GM18858 (cell line): ENCODE measurements around the gene TMPRSS7.

Experiments used
- ATAC-seq: cut with Tn5 transposase; IDR thresholded peaks from one replicate; pipeline ENCODE4 v1.9.1; 2021; ENCODE audit not compliant: unreplicated experiment

TMPRSS7 gene, protein sequence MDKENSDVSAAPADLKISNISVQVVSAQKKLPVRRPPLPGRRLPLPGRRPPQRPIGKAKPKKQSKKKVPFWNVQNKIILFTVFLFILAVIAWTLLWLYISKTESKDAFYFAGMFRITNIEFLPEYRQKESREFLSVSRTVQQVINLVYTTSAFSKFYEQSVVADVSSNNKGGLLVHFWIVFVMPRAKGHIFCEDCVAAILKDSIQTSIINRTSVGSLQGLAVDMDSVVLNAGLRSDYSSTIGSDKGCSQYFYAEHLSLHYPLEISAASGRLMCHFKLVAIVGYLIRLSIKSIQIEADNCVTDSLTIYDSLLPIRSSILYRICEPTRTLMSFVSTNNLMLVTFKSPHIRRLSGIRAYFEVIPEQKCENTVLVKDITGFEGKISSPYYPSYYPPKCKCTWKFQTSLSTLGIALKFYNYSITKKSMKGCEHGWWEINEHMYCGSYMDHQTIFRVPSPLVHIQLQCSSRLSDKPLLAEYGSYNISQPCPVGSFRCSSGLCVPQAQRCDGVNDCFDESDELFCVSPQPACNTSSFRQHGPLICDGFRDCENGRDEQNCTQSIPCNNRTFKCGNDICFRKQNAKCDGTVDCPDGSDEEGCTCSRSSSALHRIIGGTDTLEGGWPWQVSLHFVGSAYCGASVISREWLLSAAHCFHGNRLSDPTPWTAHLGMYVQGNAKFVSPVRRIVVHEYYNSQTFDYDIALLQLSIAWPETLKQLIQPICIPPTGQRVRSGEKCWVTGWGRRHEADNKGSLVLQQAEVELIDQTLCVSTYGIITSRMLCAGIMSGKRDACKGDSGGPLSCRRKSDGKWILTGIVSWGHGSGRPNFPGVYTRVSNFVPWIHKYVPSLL

DNA sequence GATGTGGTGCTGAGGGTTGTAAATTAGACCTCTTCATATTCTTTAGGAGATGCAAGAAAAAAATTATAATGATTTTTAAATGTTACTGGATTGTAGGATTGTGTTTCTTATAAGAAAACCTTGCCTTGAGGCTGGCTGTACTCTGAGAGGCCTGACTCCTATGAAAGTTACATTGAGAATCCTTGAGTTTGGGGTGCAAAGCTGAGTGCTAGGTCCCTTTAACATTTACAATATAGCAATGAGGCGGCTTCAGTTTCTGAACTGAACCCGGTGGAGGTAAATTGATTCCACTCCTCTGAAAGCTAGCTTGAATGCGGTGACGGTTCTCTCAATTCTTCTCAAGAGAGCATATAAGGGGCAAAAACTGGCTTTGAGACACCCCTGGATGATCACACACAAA lies at the start of gene TMPRSS7:
Gene TMPRSS7 (plus strand): TSS at position 301 of the 400 bp plus-strand sequence. CDS start 110 bp downstream, outside the sequence.
- no peak for ATAC-seq

DNA sequence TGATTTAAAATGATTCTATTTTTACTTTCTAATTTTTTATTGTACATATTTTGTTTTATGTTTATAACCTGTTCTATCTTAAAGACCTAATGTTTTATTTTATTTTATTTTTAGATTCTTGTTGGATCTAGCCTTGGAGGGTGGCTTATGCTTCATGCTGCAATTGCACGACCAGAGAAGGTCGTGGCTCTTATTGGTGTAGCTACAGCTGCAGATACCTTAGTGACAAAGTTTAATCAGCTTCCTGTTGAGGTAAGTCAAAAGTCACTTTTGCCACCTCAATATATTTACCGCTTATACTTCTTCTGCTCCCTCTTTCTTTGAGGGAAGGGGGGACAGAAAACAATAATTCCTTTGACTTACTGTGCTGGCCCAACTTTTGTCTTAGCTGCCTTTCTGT lies 47.7 kb upstream of the TMPRSS7 start:
- ATAC-seq = no peak

DNA sequence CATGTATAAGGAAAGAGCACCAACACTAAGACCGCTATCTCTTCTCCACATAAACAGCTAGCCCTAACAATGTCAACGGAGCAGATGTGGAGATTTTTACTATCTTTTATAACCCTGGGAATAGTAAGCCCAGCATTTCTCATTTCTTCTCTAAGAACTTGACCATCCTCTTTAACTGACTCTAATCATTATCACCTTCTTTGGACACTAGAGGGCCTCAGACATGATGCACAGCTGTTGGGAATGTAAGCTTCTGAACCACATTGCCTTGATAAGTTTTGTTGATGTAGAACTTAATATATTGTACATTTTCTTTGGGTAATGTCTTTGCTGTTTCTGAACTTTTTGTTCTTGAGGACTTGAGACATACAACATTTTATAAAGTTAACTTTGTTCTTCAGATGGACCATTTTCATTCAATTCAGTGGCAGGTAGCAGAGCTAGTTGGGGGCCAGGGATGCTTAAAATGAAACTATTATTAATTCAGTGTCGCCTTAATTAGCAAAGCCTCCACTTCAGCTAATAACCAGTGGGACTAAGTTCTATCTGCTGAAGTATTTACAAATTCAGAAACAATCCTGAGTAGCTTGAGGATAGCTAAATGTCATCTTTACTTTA lies 45.4 kb upstream of the TMPRSS7 start:
- ATAC-seq = peak; percentile 90

DNA sequence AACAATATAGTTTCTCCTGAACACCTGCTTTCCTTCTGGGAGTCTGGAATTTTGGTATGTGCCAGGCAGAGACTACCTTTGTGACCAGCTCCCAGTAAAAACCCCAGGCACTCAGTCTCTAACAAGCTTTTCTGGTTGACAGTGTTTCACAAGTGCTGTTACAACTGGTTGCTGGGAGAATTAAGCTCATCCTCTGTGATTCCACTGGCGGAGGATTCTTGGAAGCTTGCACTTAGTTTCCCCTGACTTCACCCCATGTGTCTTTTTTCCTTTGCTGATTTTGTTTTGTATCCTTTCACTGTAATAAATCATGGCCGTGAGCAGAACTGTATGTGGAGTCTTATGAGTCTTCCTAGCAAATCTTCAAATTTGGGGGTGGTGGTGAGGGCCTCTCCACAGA lies 41.5 kb upstream of the TMPRSS7 start:
- no peak for ATAC-seq

DNA sequence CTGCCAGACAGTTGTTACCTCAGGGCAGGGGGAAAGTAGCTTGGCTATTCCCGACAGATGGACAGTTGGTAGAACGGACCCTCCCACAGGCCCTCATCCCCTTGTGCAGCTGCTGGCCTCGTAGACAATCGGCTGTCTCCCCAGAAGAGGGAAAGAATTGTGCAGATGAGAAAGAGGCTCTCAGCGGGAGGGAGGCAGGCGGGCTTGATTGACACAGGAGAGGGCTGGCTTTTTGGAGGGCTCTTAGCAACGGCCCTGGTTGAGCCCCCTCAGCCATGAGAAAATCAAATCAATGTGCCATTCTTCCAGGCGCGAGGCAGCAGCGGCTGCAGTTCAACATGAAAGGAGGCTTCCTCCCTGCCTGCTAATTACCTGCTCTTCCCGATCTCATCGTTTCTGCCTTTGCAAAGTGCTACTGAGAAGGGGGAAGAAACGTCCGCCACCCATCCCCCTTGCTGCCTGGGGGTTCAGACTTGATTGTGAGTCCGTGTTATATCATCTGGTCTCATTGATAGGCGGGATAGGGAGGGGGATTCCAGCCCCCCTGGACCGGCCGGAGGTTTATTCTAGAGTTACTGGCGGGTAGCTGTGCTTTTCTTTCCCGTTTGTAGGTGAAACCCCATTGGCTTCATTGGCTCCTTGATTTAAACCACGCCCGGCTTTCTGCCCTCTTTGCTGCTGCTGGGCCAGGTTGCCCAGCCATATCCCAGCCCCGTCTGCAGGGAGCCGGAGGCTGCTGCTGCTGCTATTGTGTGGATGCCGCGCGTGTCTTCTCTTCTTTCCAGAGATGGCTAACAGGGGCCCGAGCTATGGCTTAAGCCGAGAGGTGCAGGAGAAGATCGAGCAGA lies 35.7 kb upstream of the TMPRSS7 start, which contains the start of gene TAGLN3:
Gene TAGLN3 (plus strand): TSS at position 287 of the 848 bp plus-strand sequence. CDS start 501 bp downstream, at position 788.
- ATAC-seq = peak; percentile 37

DNA sequence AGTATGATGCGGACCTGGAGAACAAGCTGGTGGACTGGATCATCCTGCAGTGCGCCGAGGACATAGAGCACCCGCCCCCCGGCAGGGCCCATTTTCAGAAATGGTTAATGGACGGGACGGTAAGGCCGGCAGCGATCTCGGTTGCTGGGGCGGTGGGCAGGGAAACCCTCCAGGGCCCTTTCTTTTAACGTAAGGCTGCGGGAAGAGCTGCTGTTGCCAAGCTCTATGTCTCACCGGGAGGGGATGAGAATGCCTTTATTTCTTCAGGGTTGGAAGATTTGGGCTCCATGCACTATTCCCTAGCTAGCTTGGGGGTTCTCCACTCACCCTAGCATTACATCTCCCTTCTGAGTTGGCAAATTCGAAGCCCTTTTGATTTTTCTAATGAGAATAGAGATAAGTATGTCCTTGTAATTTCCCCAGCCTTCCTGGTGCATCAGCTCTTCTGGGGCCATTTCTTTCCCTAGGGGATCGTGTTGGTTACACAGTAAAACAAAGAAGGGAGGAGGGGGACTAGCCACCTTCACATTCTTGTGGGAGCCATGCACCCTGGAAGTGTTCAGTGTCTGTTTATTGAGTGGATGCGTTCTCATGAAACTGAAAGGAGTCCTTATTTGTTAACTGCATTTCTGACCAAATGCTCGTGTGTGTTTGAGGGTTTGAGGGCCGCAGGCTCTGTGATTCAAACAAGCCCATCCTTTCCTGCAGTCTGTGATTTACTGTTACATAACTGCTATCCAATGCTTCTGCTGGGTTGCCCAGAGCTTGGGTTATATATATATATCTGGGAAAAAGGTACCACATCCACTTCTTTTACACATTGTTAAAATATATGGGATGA lies 34.8 kb upstream of the TMPRSS7 start:
- no peak for ATAC-seq

DNA sequence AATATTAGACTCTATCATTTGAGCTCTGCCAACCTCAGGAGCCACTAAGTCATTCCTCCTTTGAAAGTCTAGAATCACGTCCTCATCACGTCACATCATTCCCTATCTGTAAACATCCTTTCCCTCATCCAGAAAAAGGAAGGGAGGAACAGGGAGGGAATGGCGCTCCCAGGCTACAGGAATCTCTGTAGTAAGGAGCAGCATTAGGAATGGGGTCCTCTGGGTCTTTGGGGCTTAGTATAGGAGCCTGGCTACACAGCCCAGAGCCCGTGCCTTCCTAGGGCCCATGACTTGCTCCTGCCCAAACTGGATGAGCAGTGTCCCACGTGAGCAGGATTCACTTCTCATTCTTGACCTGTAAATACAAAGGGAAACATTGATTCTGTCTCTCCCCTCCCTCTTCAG lies 34.2 kb upstream of the TMPRSS7 start:
- ATAC-seq = no peak

DNA sequence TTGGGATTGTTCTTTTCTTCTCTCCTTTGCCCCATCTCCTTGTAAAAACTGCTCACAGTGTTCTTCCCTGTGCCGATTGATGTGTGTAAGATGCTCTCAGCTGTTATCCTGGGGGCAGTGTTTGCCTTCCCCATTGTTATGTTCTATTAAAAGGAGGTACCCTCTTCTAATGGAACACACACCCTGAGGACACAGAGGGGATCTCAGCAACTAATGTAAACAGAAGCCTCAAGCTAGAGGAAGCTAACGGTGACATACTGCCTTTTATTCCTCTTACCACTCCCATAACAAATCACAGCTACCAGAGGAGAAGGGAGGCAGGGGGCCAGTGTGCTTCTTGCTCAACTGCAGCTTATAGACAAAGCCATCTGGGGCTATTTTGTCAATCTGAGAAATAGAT lies 33.6 kb upstream of the TMPRSS7 start:
- ATAC-seq = no peak

DNA sequence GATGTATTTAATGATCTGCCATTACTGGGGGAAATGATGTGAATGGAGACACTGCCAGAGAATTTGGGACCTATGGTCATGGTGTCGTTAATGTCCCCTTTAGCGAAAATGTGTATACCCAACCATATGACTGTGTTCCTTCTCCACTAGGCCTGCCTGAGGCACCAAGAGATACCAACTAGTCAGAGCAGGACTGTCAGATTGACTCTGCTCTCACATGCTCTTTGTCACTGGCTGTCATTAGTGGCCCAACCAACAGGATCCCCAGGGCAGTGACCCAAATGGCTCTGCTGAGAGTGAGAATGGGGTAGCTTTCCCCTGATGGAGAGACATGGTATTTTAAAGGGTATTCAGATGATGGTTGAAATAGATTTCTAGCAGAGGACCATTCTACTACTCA lies 33.0 kb upstream of the TMPRSS7 start:
- ATAC-seq = no peak

DNA sequence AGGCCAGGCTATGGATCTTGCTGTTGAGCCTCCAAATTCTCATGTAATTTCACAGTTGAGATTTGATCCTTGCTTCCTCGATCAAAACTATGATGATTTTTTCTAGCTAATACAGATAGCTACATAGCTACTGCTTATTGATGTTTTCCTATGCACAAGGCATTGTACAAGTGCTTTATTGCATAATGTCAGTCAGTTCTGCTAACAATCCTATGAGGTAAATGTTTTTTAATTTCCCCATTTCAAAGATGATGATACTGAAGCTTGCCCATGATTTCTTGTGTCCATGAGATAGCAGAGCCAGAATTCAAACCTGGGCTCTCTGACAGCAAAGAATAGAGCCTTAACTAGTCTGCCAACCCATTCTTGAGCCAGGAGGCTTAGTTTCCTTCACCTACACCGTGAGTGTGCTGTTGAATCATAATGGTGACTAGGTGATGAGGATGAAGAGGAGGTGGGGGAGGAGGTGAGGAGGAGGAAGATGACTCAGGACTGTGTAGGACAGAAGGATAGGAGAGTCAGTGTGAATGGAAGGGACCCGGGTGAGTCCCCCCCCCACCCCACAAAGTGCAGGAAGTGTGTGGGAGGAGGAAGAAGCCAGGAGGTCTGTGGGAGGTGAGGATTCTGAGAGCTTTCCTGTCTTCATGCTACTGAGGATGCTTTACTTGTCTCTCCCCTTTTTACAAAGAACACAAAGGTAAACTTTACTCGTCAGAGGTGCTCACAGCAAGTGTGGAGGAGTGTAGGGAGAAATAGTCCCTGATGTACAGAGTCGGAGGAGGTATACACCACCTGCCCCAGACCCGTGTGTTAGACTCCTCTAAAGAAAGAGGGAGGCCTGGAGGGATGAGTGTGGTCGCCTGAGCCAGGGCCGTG lies 32.2 kb upstream of the TMPRSS7 start:
- no peak for ATAC-seq

DNA sequence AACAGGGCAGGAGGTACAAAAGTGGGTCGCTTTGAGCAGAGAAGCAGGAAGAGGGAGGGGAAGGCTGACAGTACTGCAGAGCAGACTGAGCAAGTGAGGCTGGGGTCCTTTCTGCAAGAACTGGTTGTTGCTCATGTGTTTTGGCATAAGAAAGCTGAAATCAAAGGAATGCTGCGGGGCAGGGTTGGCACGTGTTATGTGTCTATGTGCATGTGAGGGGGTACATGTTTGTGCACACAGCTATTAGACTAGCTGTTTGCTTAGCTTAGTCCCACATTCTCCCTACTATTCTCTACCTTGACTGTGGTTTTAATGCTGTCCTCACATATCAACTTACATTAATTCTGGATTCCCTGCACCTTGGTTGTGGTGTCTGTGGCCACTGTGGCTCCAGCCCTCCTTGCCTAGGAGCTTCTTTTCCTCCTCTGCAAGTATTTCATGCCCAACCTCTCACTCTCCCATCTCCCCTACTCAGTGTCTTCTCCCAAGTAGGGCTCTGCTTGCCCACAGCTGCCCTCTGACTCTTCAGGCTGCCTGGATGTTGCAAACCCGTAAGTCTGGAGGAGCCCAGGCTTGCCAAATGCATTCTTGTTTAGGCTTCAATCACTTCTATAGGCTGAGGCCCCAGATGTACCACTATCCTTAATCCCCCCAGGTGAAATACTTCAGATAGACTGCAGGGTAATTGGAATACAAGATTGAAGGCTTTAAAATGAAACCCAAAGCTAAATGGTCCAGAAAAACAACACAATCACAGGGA lies 31.0 kb upstream of the TMPRSS7 start:
- no peak for ATAC-seq

DNA sequence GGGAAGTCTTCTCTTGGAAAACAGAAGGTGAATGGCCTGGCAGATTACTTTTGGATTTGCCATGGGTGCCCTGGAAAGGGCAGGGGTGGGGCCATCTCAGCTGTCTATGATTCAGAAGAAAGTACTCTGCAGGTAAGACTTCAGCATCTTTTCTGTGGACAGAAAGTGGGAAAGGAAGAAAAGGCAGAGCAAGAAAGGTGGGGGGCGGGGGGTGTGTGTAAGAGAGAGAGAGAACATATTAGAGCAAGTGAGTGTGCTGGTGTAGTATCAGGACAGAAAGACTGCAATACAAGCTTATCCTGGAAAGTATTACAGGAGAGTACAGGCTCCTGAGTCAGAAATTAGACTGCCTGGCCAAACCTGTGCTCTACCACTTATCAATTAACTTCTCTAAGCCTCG lies 30.3 kb upstream of the TMPRSS7 start:
- no peak for ATAC-seq

DNA sequence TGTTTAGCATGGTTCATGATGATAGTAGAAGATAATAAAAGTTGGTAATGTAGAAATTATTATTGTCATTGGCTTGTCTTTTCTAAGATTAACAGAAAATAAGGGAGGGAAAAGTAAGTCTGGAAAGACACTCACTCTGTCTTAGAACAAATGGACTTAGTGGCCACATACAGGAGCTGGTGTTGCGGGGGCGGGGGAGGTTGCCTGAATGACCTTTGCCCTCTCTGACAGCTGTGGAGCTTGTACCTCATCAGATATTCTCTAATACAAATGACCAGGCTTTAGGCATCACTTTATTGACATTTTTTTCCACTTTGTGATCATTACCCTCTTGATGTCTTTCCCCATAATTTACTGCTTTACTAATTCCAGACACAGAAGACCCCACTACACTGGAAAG lies 29.9 kb upstream of the TMPRSS7 start:
- no peak for ATAC-seq

DNA sequence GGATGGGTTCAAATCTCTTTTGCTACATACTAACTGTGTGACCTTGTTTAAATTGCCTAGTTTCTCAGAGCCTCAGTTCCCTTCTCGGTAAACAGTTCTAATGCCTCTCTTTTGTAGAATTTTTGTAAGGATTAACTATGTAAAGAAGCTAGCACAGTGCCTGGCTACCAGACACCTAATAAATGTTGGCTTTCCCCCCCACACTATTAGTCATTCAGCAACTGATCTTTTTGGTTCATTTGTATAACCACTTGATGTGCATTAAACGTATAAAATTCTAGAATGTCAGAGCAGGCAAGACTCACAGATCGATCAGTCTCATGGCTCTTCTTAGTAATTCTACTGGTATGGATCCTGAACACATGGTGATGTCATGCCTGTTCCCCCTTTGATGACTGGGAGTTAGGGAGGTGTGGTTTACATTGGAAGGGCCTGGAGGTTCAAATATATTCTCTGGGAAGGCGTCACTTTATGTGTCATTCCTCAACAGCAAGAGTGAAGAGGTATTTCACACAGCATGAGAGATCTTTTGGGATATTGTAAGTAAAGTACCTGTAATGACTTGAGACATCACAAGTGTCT lies 29.4 kb upstream of the TMPRSS7 start:
- ATAC-seq = no peak

DNA sequence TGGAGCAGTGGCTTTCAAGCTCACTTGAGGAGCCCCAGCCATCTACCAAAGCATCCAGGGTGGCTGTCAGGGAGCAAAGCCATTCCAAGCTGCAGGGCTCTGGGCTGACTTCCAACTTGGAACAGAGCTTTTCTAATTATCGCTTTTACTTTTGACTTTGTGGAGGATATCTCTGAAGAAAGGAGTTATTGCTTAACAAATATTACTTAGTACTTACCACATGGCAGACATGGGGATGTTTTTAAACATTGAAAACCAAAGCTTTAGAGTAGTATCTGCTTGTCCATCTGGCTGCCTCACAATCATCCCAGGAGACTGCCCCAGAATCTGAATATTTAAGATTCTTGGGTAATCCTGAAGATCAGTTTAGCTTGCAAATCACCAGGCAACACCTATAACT lies 26.9 kb upstream of the TMPRSS7 start:
- ATAC-seq = no peak

DNA sequence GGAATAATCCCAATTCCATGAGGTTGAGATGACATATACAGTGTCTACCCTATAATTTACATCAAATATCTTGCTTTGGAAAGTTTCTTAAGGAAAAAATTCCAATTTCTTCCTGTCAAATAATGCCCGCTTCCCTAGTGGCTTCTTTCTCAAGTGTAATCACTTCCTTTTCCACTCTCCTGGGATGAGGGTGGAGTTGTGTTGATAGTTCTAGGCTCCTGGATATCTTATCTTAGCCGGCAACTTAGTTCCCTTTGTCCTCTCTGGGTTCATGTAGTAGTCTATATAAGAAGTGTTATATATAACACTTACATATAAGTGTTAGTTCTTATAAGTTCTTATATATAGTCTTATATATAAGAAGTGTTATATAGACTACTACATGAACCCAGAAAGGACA lies 24.9 kb upstream of the TMPRSS7 start:
- no peak for ATAC-seq

DNA sequence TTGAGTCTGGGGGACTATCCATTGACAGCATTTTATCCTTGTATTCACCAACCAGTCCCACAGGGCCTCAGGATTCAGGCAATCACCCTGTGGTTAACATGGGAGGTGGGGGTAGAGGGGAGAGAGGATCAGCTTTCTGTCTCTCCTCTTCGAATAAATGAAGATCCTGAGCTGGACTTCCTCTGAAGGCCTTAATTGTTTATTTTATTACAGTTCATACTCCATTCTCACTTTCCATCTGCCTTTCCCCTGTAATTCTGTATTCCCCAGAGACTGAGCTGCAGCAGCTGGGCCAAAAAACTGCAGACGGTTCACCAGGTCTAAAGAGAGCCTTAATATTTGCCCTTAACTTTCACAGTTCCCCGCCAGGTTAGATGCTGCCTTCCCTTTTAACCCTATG lies 23.9 kb upstream of the TMPRSS7 start:
- no peak for ATAC-seq
